Astrocyte (in vitro differentiated cells and primary cell): ENCODE results near the gene NOS1. TPM values are rescaled to one million over a fixed set of nuclear protein-coding genes. Genes with fewer than 3 reads are reported as not detected.

Source experiments
- DNase-seq: peaks from one replicate; pipeline ENCODE4 v3.0.0-alpha.2; 2010; ENCODE audit warnings: low read depth
- FAIRE-seq: peaks from 2 replicates; lab custom pipeline; 2011; peaks lifted over from hg19 to GRCh38; lab: Jason Lieb, UNC
- H2AFZ ChIP-seq: 2 replicates; pipeline ENCODE4 v1.6.0; 2012; ENCODE audit warnings: low read depth, low read length, inconsistent platforms
- H3K27ac ChIP-seq: 2 replicates; pipeline ENCODE4 v1.5.1; 2011; ENCODE audit warnings: low read depth, low read length, inconsistent platforms
- H3K27me3 ChIP-seq: 2 replicates; pipeline ENCODE4 v1.6.0; 2011; ENCODE audit warnings: low read length, inconsistent platforms; ENCODE audit not compliant: insufficient read depth
- H3K36me3 ChIP-seq: 2 replicates; pipeline ENCODE4 v1.5.1; 2011; ENCODE audit warnings: low read length, inconsistent platforms; ENCODE audit not compliant: insufficient read depth
- H3K4me1 ChIP-seq: 2 replicates; pipeline ENCODE4 v1.5.1; 2011; ENCODE audit warnings: low read length, inconsistent platforms; ENCODE audit not compliant: insufficient read depth
- H3K4me2 ChIP-seq: 2 replicates; pipeline ENCODE4 v1.6.0; 2012; ENCODE audit warnings: low read length, inconsistent platforms
- H3K4me3 ChIP-seq: 2 replicates; pipeline ENCODE4 v1.5.1; 2011; ENCODE audit warnings: low read depth, mild to moderate bottlenecking, low read length, inconsistent platforms; ENCODE audit not compliant: insufficient read depth
- H3K79me2 ChIP-seq: 2 replicates; pipeline ENCODE4 v1.6.0; 2012; ENCODE audit warnings: mild to moderate bottlenecking, low read length, inconsistent platforms; ENCODE audit not compliant: insufficient read depth
- H3K9ac ChIP-seq: 2 replicates; pipeline ENCODE4 v1.6.0; 2012; ENCODE audit warnings: mild to moderate bottlenecking, low read length, inconsistent platforms
- H3K9me3 ChIP-seq: 2 replicates; pipeline ENCODE4 v1.5.1; 2012; ENCODE audit warnings: low read depth, mild to moderate bottlenecking, low read length, inconsistent platforms; ENCODE audit not compliant: insufficient read depth
- H4K20me1 ChIP-seq: 2 replicates; pipeline ENCODE4 v1.6.0; 2012; ENCODE audit warnings: low read length, inconsistent platforms; ENCODE audit not compliant: insufficient read depth
- H3K27ac Mint-ChIP-seq: one replicate; pipeline ENCODE4 v1.8.0; 2021; ENCODE audit warnings: mild to moderate bottlenecking, mixed read lengths; ENCODE audit not compliant: unreplicated experiment
- H3K27me3 Mint-ChIP-seq: one replicate; pipeline ENCODE4 v1.8.0; 2021; ENCODE audit warnings: low read depth, mixed read lengths; ENCODE audit not compliant: unreplicated experiment
- H3K36me3 Mint-ChIP-seq: one replicate; pipeline ENCODE4 v1.8.0; 2021; ENCODE audit warnings: low read depth, mixed read lengths; ENCODE audit not compliant: unreplicated experiment
- H3K4me1 Mint-ChIP-seq: one replicate; pipeline ENCODE4 v1.8.0; 2021; ENCODE audit warnings: low read depth, mixed read lengths; ENCODE audit not compliant: unreplicated experiment
- H3K4me3 Mint-ChIP-seq: one replicate; pipeline ENCODE4 v1.8.0; 2021; ENCODE audit warnings: mild to moderate bottlenecking, moderate library complexity, mixed read lengths; ENCODE audit not compliant: unreplicated experiment
- H3K9me3 Mint-ChIP-seq: one replicate; pipeline ENCODE4 v1.8.0; 2021; ENCODE audit warnings: mild to moderate bottlenecking, mixed read lengths; ENCODE audit not compliant: unreplicated experiment
- CTCF ChIP-seq: IDR thresholded peaks from 2 replicates; pipeline ENCODE4 v1.5.1; 2011; ENCODE audit warnings: low read depth, mild to moderate bottlenecking, inconsistent platforms, low read length, moderate library complexity; ENCODE audit not compliant: insufficient read depth
- EZH2 ChIP-seq: IDR thresholded peaks from 2 replicates; pipeline ENCODE4 v1.6.1; 2012; ENCODE audit warnings: mild to moderate bottlenecking, low read length, inconsistent platforms; ENCODE audit not compliant: insufficient read depth
- total RNA-seq: library from RNA; stranded (reverse); gene quantifications from 2 replicates; pipeline ENCODE4 v1.2.1, GENCODE V29; 2021

The NOS1 gene
- total RNA-seq, 1 donor from 2014 or later: 0.05 TPM

- H4K20me1 ChIP-seq: no peaks in the 10 kb centered on the region
- Mint-ChIP-seq H3K27ac (no peak overlapping the region), H3K36me3 (peaks cover 2% of the 10 kb centered on the region), H3K4me1 (no peaks in the 10 kb centered on the region), H3K27me3 (peaks cover 33% of the 10 kb centered on the region), H3K9me3 (peaks cover 1% of the 10 kb centered on the region), H3K4me3 (no peak overlapping the region)
- FAIRE-seq (no peak), DNase-seq (no peak)
- TF ChIP-seq CTCF (no peak), EZH2 (no peak)
- H3K79me2 ChIP-seq: no peaks in the 10 kb centered on the region
- H3K27me3 ChIP-seq: no peaks in the 10 kb centered on the region
- H2AFZ ChIP-seq: no peak overlapping the region
- H3K27ac ChIP-seq: no peak overlapping the region
- no peaks in the 10 kb centered on the region for H3K36me3 ChIP-seq
- no peak overlapping the region for H3K9ac ChIP-seq
- H3K4me3 ChIP-seq: no peak overlapping the region
- no peak overlapping the region for H3K4me2 ChIP-seq
- no peaks in the 10 kb centered on the region for H3K9me3 ChIP-seq
- no peaks in the 10 kb centered on the region for H3K4me1 ChIP-seq
These were observed 23.3 kb upstream of the NOS1 start for GRCh38 chr12:117384735-117385134.

GRCh38 chr12:117380083-117380482 is 18.7 kb upstream of the NOS1 start:
- H3K9me3 Mint-ChIP-seq: peaks cover 4% of the 10 kb centered on the region
- TF ChIP-seq CTCF (no peak), EZH2 (no peak)
- Histone ChIP-seq H3K4me2 (no peak overlapping the region), H3K4me1 (no peaks in the 10 kb centered on the region), H3K27me3 (no peaks in the 10 kb centered on the region), H3K27ac (no peak overlapping the region), H3K4me3 (no peak overlapping the region), H3K79me2 (no peaks in the 10 kb centered on the region), H3K9me3 (peaks cover 4% of the 10 kb centered on the region), H2AFZ (no peak overlapping the region), H3K9ac (no peak overlapping the region), H3K36me3 (no peaks in the 10 kb centered on the region), H4K20me1 (no peaks in the 10 kb centered on the region)
- no peak for FAIRE-seq
- no peak overlapping the region for H3K27ac Mint-ChIP-seq
- no peak overlapping the region for H3K4me3 Mint-ChIP-seq
- H3K36me3 Mint-ChIP-seq: peaks cover 2% of the 10 kb centered on the region
- DNase-seq: no peak
- H3K4me1 Mint-ChIP-seq: no peaks in the 10 kb centered on the region
- H3K27me3 Mint-ChIP-seq: peaks cover 18% of the 10 kb centered on the region

GRCh38 chr12:117377758-117378157 is 16.3 kb upstream of the NOS1 start:
- Histone ChIP-seq H3K36me3 (no peaks in the 10 kb centered on the region), H3K27ac (no peak overlapping the region), H3K4me2 (no peak overlapping the region), H3K9me3 (peaks cover 4% of the 10 kb centered on the region), H3K4me1 (no peaks in the 10 kb centered on the region), H3K27me3 (no peaks in the 10 kb centered on the region), H4K20me1 (no peaks in the 10 kb centered on the region), H3K9ac (no peak overlapping the region), H3K79me2 (no peaks in the 10 kb centered on the region), H3K4me3 (no peak overlapping the region), H2AFZ (no peak overlapping the region)
- Mint-ChIP-seq H3K36me3 (peaks cover 2% of the 10 kb centered on the region), H3K27ac (no peak overlapping the region), H3K27me3 (peaks cover 16% of the 10 kb centered on the region), H3K9me3 (peaks cover 4% of the 10 kb centered on the region), H3K4me1 (no peaks in the 10 kb centered on the region), H3K4me3 (no peak overlapping the region)
- TF ChIP-seq CTCF (no peak), EZH2 (no peak)
- DNase-seq: no peak
- FAIRE-seq: no peak
